HG03045 (cell line): ENCODE results near the gene MAD1L1.
"Not testable (repeated sequence)": the region's sequence is repeated elsewhere in the genome, so short reads cannot be mapped to it uniquely, and the experiment has no call there.

Experiments used
- ATAC-seq: cut with Tn5 transposase; IDR thresholded peaks from one replicate; pipeline ENCODE4 v1.9.1; 2021; ENCODE audit warnings: mild to moderate bottlenecking, moderate library complexity; ENCODE audit not compliant: unreplicated experiment

Gene MAD1L1

DNA sequence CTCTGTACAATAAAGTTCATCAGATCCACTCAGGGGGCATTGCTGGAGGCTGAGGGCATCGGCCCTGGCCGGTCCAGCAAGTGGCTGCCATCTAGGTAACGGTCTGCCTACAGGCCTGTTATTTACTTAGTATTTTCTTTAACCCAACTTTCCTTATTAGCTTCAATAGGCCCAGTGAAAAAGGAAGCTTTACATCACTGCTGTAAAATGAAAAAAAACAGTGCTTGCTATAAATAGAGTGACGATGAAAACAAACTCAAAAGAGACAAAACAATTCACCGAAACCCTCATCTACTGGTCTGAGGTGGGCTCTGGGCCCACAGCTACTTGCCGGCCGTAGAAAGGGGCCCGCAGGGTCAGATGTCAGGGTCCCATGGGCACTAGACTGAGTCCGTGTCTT is 370.2 kb downstream of the MAD1L1 start:
- no peak for ATAC-seq

GRCh38 chr7:1861799-1862458 is 370.8 kb downstream of the MAD1L1 start:
- no peak for ATAC-seq

GRCh38 chr7:1860881-1861798 is 371.6 kb downstream of the MAD1L1 start:
- ATAC-seq, result not testable (repeated sequence)

- ATAC-seq, result no peak
Measured at GRCh38 chr7:1859266-1860035, 373.3 kb downstream of the MAD1L1 start.

- no peak for ATAC-seq
Measured at GRCh38 chr7:1858435-1859265, 374.1 kb downstream of the MAD1L1 start.

DNA sequence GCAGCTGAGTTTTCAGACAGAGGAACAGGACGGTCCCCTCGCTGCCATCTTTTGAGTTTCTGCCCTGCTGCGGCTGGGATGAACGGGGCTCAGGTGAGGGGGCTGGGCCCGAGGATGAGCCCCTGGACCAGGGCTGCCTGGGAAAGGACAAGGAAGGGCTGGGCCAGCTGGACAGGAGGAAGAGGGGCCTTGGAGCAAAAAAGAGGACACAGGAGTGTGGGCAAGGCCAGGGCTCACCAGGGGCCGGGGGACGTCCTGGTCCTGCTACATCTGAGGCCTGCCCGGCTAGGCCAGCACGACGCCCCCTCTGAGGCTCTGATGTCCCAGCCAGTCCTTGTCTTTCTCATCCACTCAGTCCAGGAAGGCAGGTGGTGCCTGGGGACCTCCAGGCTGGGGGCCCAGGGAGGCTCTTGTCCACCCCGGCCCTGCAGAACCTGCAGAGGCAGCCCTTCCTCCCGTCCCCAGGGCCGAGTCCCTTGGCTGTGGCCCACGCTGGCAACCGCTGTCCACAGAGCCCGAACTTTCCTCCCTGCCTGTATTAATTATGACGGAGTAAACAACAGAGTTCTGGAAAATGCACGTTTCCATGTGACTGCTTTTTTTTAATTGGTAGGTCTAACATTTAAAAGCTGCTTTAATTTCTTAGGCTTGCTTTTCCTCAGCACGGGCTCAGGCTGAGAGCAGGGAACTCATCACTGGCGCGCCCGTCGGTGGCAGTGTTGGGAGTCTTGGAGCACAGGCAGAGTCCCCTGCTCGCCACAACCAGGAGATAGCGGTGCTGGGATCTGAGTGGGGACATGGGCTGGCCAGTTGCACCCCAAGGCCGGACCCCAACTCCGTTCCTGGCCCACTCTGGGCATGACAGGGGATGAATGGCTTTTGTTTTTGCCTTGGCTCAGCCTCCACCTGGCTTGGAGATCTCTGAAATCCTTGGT is 375.0 kb downstream of the MAD1L1 start:
- ATAC-seq, result no peak

DNA sequence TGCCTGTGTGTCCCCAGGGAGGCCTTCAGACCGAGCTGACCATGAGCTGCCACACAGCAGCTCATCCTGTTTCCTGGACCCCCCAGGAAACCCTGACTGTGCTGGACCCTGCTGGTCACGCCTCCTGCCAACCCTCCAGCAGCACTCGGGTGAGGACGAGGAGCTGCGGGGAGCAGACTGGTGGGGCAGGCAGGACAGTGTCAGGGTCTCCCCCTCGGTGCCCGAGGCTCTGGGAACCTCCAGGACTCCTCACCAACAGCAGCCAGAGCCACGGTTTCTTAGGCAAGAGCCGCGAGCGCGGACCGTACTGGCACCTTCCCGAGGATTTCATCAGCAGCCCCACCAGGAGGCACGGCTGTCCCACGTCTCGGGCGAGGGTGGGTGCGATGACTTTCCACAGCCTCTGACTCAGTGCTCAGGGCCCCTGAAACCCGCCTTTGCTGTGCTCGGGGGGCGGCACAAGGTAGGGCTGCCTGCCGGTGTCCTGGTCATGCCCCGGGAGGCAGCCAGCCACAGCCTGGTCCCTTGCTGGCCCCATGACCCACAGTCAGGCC is 375.8 kb downstream of the MAD1L1 start:
- ATAC-seq, result no peak

DNA sequence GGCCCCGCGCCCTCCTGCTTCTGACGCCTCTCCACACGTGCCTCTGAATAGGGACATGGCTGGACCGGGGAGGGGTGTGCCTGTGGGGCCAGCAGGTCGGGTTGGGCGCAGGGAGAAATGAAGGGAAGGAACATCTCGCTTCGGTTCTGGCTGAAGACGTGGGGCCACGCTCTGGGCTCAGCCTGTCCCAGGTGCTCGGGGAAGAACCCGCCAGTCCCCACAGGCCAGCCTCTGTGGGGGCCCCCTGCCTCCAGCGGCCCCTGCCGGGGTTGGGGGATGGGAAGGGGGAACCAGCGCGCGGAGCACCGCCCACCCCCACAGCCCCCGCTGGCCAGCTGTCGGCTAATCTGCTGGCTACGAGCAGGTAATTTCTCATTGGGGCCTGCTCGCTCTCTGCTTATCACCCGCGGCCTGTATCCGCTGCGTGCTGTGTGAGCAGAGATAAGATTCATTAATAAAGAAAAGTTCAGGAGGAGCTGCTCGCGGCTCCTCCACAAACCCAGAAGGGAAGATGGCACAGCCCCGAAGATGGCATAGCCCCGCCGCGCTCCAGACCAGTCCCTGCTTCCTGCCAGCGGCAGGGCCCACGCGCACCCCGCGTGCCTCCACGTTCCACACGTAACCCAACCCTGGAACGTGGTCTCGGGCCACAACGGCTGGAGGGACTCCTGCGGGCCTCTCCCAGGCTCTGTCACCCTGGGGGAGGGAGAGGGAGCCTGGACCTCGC is 376.4 kb downstream of the MAD1L1 start:
- no peak for ATAC-seq

GRCh38 chr7:1855725-1856160 is 377.0 kb downstream of the MAD1L1 start:
- no peak for ATAC-seq

GRCh38 chr7:1854866-1855724 is 377.6 kb downstream of the MAD1L1 start:
- ATAC-seq, result no peak

DNA sequence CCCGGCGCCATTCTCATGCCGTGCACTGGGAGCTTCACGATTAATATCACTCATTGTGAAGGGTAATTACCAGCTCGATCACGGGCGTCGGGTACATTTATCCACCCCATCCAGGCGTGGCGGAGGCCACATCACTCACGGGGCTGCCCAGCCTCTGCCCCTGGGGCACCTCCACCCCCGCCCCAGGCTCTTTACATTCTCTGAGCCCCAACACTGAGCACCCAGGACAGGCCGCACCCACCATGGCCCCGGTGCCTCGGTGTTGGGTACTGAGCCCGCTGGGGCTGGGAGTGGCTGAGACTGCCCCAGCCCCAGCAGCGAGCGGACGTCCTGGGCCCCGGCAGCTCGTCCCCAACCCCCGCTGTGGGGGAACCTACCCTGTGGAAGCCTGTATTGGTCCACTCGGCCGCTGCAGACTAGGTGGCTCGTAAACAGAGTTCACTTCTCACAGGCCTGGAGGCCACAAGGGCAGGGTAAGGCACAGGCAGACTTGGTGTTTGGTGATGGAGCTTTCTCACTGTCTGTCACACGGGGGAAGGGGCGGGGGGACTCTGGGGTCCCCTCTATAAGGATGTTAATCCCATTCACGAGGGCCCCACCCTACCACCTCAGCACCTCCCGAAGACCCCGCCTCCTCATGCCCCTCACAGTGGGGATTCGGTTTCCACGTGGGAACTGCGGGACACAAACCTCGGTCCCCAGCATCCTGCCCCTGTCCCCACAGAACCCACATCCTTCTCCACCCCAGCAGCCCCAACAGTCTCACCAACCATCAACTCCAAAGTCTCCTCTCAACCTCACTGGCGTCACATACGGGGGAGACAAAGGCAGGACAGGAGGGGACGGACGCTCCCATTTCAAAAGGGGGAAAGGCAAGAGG is 378.5 kb downstream of the MAD1L1 start:
- ATAC-seq, result no peak

GRCh38 chr7:1853431-1853985 is 379.2 kb downstream of the MAD1L1 start:
- no peak for ATAC-seq

GRCh38 chr7:1852517-1853430 is 380.0 kb downstream of the MAD1L1 start:
- no peak for ATAC-seq

- no peak for ATAC-seq
Measured at GRCh38 chr7:1851721-1852516, 380.8 kb downstream of the MAD1L1 start.
